ENCODE data around the gene ATP8B4.

The ATP8B4 gene

DNA sequence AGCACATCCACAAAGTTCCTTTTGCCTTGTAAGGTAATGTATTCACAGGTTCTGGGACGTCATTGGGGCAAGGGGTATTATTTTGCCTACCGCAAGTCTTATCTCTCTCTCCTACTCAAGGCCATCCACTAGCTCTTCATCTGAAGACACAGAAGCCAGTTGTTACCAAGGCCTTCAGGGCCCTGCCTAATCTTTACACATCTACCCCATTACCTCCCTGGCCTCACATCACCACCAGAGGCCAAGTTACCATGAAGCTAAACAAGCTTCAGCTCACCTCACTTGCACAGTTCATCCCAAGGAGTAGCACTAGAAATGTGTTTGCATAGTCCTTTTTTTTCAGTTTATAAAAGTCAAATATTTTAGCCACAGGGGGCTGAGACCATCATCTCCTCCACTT, 34.1 kb downstream of the ATP8B4 start:
- ChIA-PET POLR2A (no interaction called here), CTCF (no interaction called here)
- TF ChIP-seq L3MBTL2 (conservative IDR thresholded peaks at IDR 0.05) (no peak), ZNF384 (IDR thresholded peaks at IDR 0.05) (no peak), FOXM1 (IDR thresholded peaks at IDR 0.05; ENCODE audit: borderline replicate concordance) (no peak)
- no peak for DNase-seq (ENCODE audit: extremely low spot score)

DNA sequence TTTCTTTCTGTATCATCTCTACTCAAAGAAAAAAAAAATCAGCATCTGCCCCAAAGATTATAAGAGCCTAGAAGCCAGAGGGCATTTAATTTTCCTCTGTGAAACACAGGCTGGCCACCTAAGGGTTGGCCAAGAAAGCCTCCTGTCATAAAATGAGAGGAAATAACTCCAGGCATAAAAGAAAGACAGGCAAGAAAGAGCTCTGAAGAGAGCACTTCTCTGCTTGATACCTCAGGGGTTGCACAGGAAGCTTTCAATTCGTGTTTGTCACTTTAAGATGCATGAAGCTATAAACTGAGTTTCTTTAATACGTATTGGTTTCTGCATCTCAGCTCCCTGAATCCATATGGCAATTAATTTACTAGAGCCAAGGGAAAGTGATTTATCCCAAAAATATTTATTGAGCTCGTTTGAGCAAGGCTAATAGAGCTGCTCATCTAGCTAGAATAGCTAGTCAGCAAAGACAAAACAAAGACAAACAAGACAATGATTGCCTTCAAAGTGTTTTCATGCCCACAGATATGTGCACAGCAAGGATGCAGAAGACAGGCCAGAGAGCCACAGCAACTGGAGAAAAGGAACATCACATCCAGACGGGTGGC, 35.5 kb downstream of the ATP8B4 start:
- CTCF ChIA-PET = interaction anchor here (0.7 kb wide), 1 partner anchor 72 kb away, joined by 3 read pairs; no protein-coding TSS in a partner anchor
- POLR2A ChIA-PET = no interaction called here
- no peak for DNase-seq (ENCODE audit: extremely low spot score)
- TF ChIP-seq TARDBP (IDR thresholded peaks at IDR 0.05) = no peak
- no peak for TF ChIP-seq FOXK2 (IDR thresholded peaks at IDR 0.05)
- TF ChIP-seq ZNF384 (IDR thresholded peaks at IDR 0.05) = no peak
- TF ChIP-seq L3MBTL2 (conservative IDR thresholded peaks at IDR 0.05) = no peak
- TF ChIP-seq LEF1 (IDR thresholded peaks at IDR 0.05; ENCODE audit: borderline replicate concordance) = no peak
- no peak for TF ChIP-seq BHLHE40 (IDR thresholded peaks at IDR 0.05; ENCODE audit: borderline replicate concordance)
- TF ChIP-seq PKNOX1 (IDR thresholded peaks at IDR 0.05) = no peak

- ChIA-PET POLR2A (no interaction called here), CTCF (interaction anchor here (1.0 kb wide), 1 partner anchor 12 kb away, joined by 5 read pairs; no protein-coding TSS in a partner anchor)
- no peak for DNase-seq (ENCODE audit: extremely low spot score)
- TF ChIP-seq FOXM1 (IDR thresholded peaks at IDR 0.05; ENCODE audit: borderline replicate concordance) (no peak), ELF4 (IDR thresholded peaks at IDR 0.05) (no peak), NFRKB (IDR thresholded peaks at IDR 0.05) (no peak), TARDBP (IDR thresholded peaks at IDR 0.05) (no peak), ARNT (IDR thresholded peaks at IDR 0.05) (no peak), SUZ12 (IDR thresholded peaks at IDR 0.05) (no peak)
Observed at GRCh38 chr15:50082066-50082465, 37.0 kb downstream of the ATP8B4 start.

- POLR2A ChIA-PET = no interaction called here
- TF ChIP-seq FOXM1 (IDR thresholded peaks at IDR 0.05; ENCODE audit: borderline replicate concordance) (no peak), PKNOX1 (IDR thresholded peaks at IDR 0.05) (no peak), HDGF (IDR thresholded peaks at IDR 0.05; ENCODE audit: borderline replicate concordance) (no peak), SP1 (IDR thresholded peaks at IDR 0.05) (no peak)
- no peak for DNase-seq (ENCODE audit: extremely low spot score)
- CTCF ChIA-PET = no interaction called here
Observed at GRCh38 chr15:50077651-50078050, 41.4 kb downstream of the ATP8B4 start.

- CTCF ChIA-PET = no interaction called here
- TF ChIP-seq NFRKB (IDR thresholded peaks at IDR 0.05) = no peak
- TF ChIP-seq CTBP1 (IDR thresholded peaks at IDR 0.05; ENCODE audit: borderline replicate concordance) = no peak
- TF ChIP-seq FOXA1 (IDR thresholded peaks at IDR 0.05) = no peak
- TF ChIP-seq TARDBP (IDR thresholded peaks at IDR 0.05) = no peak
- no peak for TF ChIP-seq ELF4 (IDR thresholded peaks at IDR 0.05)
- TF ChIP-seq PKNOX1 (IDR thresholded peaks at IDR 0.05) = no peak
- TF ChIP-seq ARNT (IDR thresholded peaks at IDR 0.05) = no peak
- TF ChIP-seq FOXM1 (IDR thresholded peaks at IDR 0.05; ENCODE audit: borderline replicate concordance) = no peak
Observed at GRCh38 chr15:50077176-50077575, 41.9 kb downstream of the ATP8B4 start.

GRCh38 chr15:50075319-50075718, 43.7 kb downstream of the ATP8B4 start:
- no peak for DNase-seq (ENCODE audit: extremely low spot score)
- TF ChIP-seq FOXK2 (IDR thresholded peaks at IDR 0.05) (no peak), SP1 (IDR thresholded peaks at IDR 0.05) (no peak), ZNF384 (IDR thresholded peaks at IDR 0.05) (no peak), BHLHE40 (IDR thresholded peaks at IDR 0.05; ENCODE audit: borderline replicate concordance) (no peak), TARDBP (IDR thresholded peaks at IDR 0.05) (no peak), NFRKB (IDR thresholded peaks at IDR 0.05) (no peak), CTBP1 (IDR thresholded peaks at IDR 0.05; ENCODE audit: borderline replicate concordance) (no peak), HDGF (IDR thresholded peaks at IDR 0.05; ENCODE audit: borderline replicate concordance) (no peak), FOXM1 (IDR thresholded peaks at IDR 0.05; ENCODE audit: borderline replicate concordance) (no peak), SUZ12 (IDR thresholded peaks at IDR 0.05) (no peak), LEF1 (IDR thresholded peaks at IDR 0.05; ENCODE audit: borderline replicate concordance) (no peak), PKNOX1 (IDR thresholded peaks at IDR 0.05) (no peak), ARNT (IDR thresholded peaks at IDR 0.05) (no peak), L3MBTL2 (conservative IDR thresholded peaks at IDR 0.05) (no peak), ELF4 (IDR thresholded peaks at IDR 0.05) (no peak), FOXA1 (IDR thresholded peaks at IDR 0.05) (no peak)
- POLR2A ChIA-PET = no interaction called here
- CTCF ChIA-PET = no interaction called here

More at GRCh38 chr15:50077176-50077575, 41.9 kb downstream of the ATP8B4 start:
- DNase-seq (ENCODE audit: extremely low spot score) = no peak
- POLR2A ChIA-PET = no interaction called here

Measured in HEK293T (cell line).